Measurements from ENCODE around the gene LEMD1. TPM values are rescaled to one million over a fixed set of nuclear protein-coding genes. Genes with fewer than 3 reads are reported as not detected.
"Not testable (repeated sequence)": the region's sequence is repeated elsewhere in the genome, so short reads cannot be mapped to it uniquely, and the experiment has no call there.

Gene LEMD1
- total RNA-seq, 1 donor from 2014 or later, result 2.0 TPM

DNA sequence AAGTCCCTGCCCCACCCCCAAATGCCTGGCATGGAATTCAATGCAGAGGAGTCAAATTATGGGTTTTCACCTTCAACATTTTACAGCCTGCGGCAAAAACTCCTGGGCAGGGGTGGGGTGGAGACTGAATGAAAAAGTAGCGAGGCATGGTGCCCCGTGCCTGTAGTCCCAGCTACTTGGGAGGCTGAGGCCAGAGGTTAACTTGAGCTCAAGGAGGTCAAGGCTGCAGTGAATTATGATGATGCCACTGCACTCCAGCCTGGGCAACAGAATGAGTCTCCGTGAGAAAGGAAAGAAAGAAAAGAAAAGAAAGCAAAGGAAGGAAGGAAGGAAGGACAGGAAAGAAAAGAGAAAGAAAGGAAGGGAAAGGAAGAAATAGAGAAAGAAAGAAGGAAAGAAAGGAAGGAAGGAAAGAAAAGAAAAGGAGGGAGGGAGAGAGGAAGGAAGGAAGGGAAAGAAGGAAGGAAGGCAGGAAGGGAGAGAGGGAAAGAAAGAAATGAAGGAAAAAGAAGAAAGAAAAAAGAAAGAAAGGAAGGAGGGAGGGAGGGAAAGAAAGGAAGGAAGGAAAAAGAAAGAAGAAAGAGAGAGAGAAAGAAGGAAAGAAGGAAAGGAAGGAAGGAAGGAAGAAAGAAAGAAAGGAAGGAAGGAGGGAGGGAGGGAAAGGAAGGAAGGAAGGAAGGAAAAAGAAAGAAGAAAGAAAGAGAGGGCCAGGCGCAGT lies 11.1 kb downstream of the LEMD1 start:
- Mint-ChIP-seq H3K4me3 (ENCODE audit: unreplicated experiment) (no peak overlapping the region), H3K36me3 (ENCODE audit: unreplicated experiment) (no peaks in the 10 kb centered on the region)

GRCh38 chr1:205407970-205408369 lies 13.9 kb downstream of the LEMD1 start:
- no peak overlapping the region for H3K4me3 Mint-ChIP-seq (ENCODE audit: unreplicated experiment)
- TF ChIP-seq CTCF (IDR thresholded peaks at IDR 0.05; ENCODE audit: partially characterized antibody, unreplicated experiment), result no peak
- no peaks in the 10 kb centered on the region for H3K36me3 Mint-ChIP-seq (ENCODE audit: unreplicated experiment)
- no peaks in the 10 kb centered on the region for H3K4me1 Mint-ChIP-seq (ENCODE audit: low read depth, unreplicated experiment)
- H3K27ac Mint-ChIP-seq (ENCODE audit: unreplicated experiment), result no peak overlapping the region
- H3K27me3 Mint-ChIP-seq (ENCODE audit: unreplicated experiment), result peaks cover 5% of the 10 kb centered on the region
- no peak for DNase-seq
- peaks cover 5% of the 10 kb centered on the region for H3K9me3 Mint-ChIP-seq (ENCODE audit: unreplicated experiment)

More for the DNA sequence above, 11.1 kb downstream of the LEMD1 start:
- H3K27me3 Mint-ChIP-seq (ENCODE audit: unreplicated experiment), result peaks cover 5% of the 10 kb centered on the region
- peaks cover 8% of the 10 kb centered on the region for H3K4me1 Mint-ChIP-seq (ENCODE audit: low read depth, unreplicated experiment)
- TF ChIP-seq CTCF (IDR thresholded peaks at IDR 0.05; ENCODE audit: partially characterized antibody, unreplicated experiment), result no peak
- H3K9me3 Mint-ChIP-seq (ENCODE audit: unreplicated experiment), result peaks cover 2% of the 10 kb centered on the region
- DNase-seq, result no peak
- H3K27ac Mint-ChIP-seq (ENCODE audit: unreplicated experiment), result no peak overlapping the region

DNA sequence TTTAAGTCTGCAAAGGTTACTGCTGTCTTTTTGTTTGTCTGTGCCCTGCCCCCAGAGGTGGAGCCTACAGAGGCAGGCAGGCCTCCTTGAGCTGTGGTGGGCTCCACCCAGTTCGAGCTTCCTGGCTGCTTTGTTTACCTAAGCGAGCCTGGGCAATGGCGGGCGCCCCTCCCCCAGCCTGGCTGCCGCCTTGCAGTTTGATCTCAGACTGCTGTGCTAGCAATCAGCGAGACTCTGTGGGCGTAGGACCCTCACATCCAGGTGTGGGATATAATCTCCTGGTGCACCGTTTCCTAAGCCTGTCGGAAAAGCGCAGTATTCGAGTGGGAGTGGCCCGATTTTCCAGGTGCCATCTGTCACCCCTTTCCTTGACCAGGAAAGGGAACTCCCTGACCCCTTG lies 15.6 kb downstream of the LEMD1 start:
- not testable (repeated sequence) for H3K4me3 Mint-ChIP-seq (ENCODE audit: unreplicated experiment); H3K4me1 Mint-ChIP-seq (ENCODE audit: low read depth, unreplicated experiment); H3K27me3 Mint-ChIP-seq (ENCODE audit: unreplicated experiment); H3K36me3 Mint-ChIP-seq (ENCODE audit: unreplicated experiment); DNase-seq; H3K9me3 Mint-ChIP-seq (ENCODE audit: unreplicated experiment); H3K27ac Mint-ChIP-seq (ENCODE audit: unreplicated experiment)

DNA sequence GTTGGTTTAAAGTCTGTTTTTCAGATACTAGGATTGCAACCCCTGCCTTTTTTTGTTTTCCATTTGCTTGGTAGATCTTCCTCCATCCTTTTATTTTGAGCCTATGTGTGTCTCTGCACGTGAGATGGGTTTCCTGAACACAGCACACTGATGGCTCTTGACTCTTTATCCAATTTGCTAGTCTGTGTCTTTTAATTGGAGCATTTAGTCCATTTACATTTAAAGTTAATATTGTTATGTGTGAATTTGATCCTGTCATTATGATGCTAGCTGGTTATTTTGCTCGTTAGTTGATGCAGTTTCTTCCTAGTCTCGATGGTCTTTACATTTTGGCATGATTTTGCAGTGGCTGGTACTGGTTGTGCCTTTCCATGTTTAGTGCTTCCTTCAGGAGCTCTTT lies 17.4 kb downstream of the LEMD1 start:
- H3K27ac Mint-ChIP-seq (ENCODE audit: unreplicated experiment); H3K9me3 Mint-ChIP-seq (ENCODE audit: unreplicated experiment); H3K36me3 Mint-ChIP-seq (ENCODE audit: unreplicated experiment); H3K27me3 Mint-ChIP-seq (ENCODE audit: unreplicated experiment); DNase-seq; H3K4me1 Mint-ChIP-seq (ENCODE audit: low read depth, unreplicated experiment); H3K4me3 Mint-ChIP-seq (ENCODE audit: unreplicated experiment): not testable (repeated sequence)

DNA sequence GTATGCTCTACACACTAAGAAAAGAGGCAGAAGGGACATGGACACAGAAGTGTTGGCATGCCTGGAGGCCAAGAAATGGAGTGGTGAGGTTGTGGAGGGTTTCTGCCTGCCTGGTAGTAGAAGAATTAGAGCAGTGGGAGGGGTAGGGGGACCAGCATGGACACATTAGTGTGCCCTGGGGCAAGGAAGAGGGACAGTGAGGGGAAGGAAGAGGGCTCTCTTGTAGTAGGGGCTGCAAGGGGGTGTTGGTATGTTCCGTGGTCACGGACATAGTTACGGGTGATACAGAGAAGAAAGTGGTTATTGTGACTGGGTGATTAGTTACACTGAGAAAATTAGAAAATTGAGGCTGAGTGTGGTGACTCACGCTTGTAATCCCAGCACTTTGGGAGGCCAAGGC lies 23.3 kb downstream of the LEMD1 start:
- no peak for DNase-seq

More for the DNA sequence above, 23.3 kb downstream of the LEMD1 start:
- no peak overlapping the region for H3K27ac Mint-ChIP-seq (ENCODE audit: unreplicated experiment)
- H3K4me1 Mint-ChIP-seq (ENCODE audit: low read depth, unreplicated experiment), result peaks cover 1% of the 10 kb centered on the region
- no peak for TF ChIP-seq CTCF (IDR thresholded peaks at IDR 0.05; ENCODE audit: partially characterized antibody, unreplicated experiment)
- H3K36me3 Mint-ChIP-seq (ENCODE audit: unreplicated experiment), result no peaks in the 10 kb centered on the region
- peaks cover 5% of the 10 kb centered on the region for H3K27me3 Mint-ChIP-seq (ENCODE audit: unreplicated experiment)
- no peaks in the 10 kb centered on the region for H3K9me3 Mint-ChIP-seq (ENCODE audit: unreplicated experiment)
- no peak overlapping the region for H3K4me3 Mint-ChIP-seq (ENCODE audit: unreplicated experiment)
